Stimulated activated CD8-positive, alpha-beta memory T cell treated with anti-CD3 and anti-CD28 coated beads, Interleukin-15, amount 100 ng/mL, for 4 hours (primary cell): ENCODE results near the gene FNDC3B.

ENCODE experiments used
- DNase-seq, 2 donors: peaks; one replicate each; pipeline ENCODE4 v3.0.0-alpha.2; 2020; ENCODE audit warnings: low read depth in 2 of 2

FNDC3B gene

DNA sequence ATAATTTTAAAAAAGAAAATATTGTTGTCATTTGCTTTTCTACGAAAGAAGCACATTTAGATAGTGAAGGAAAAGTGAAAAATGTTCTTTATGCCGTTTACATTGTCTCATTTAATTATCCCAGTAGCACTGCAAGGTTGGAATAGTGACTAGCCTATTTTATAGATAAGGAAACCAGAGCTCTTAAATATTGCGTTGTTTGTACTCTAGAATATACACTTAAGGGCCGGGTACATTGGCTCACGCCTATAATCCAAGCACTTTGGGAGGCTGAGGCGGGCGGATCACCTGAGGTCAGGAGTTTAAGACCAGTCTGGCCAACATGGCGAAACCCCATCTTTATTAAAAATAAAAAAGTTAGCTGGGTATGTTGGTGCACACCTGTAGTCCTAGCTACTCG is 127.5 kb downstream of the FNDC3B start:
- no peak for DNase-seq

DNA sequence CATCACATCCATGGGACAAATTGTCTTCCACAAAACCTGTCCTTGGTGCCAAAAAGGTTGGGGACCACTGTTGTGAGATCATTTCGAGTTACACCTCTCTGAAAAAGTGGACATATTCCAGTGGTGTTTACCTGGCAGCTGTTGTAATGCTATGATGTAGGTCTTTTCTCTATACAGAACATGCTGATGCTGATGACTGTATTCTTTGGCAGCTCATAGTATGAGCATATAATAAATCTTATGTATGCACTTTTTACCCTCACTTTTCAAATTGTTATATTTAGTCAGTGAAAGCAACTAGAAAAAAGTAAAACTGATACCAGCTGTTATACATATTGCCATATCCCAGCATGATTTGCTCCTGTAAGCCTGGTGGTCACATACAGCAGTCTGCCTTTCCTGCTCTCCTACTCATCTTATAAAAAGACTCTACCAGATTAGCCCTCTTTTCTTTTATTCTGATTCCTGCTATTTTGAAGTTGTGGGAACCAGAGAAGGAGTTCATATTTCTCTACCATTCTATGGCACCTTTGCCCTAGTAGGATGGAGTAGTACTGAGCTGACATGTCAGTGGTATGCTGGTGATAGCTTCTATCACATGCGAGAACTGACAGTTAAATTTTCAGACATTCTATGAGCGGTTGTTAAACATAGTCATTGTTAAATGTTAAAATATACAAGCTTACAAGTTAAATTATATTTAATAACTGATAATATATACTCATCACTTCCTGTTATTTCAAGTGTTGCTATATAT is 128.7 kb downstream of the FNDC3B start:
- no peak for DNase-seq

DNA sequence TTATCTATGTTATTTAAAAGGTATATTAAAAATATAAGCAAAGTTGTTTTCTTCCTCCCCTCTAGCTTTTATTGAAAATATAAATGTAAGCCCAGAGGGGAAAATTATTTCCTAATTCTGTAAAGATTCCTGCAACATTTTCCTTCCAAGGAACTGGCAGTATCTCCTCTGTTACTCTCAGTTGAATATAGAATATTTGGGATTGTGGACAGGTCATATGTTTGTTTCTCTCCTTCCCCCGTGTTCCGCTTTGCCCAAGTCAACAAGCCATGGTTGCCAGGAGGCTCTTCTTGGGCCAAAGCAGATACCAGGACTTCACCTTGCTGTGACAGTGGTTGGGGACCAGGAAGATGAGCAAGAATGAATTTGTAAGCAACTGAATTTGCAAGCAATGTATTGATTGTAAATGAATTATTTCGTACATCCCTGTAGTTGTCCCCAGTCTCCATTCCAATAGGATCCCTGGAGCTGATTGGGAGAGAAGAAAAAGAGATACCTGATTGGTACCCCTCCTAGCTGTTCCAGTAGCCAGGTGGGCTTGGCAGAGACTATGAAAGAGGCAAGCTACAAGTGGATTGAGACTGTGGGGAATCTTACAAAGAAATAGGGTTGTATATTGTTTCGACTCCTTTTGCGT is 130.8 kb downstream of the FNDC3B start:
- DNase-seq, result no peak

DNA sequence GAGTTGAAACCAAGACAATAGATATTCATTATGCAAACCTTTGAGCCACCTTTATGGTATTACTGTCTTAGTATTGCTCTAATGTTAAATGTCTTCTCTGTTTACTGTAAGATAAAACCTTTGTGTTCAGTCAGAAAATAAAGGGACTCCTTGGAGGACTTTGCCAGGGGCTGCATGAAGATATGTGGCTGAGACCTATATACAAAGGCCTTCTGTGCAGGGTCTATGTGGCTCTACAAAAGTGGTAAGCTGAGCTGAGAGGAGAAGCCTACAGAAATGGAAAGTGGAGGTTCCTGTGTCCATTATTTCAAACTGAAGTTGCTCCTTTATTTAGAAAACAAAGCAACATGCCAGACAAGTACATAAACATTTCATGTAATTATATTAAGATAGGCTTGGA is 131.5 kb downstream of the FNDC3B start:
- DNase-seq, result no peak

DNA sequence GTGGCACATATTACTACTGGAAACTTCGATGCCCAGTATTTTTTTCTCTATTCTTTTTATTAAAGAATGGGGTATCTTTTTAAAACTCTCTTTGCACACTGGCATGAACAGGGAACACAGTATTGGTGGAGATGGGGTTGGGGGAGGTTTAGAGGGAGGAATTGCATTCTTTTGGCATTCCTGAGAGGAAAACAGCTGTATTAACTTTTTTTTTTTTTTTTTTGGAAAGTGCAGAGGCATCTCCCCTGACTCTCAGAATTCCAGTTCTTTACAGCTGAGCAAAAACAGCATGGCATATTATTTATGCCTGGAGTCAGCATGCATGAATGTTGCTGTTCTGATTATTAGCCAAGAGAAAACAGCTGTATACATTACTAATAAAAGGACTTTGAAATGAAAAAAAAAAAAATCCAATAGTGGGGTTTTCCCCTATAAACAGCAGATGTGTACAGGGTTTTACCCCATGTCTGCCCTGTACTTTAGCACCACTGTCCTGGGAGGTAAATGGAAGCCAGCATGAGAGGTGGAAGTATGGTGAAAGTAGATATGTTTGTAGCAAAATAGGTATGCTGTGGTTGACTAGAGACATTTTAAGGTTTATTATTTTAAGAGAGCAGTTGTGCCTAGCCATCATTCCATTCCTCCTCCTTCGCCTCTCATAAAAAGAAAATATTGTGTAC is 132.2 kb downstream of the FNDC3B start:
- no peak for DNase-seq

DNA sequence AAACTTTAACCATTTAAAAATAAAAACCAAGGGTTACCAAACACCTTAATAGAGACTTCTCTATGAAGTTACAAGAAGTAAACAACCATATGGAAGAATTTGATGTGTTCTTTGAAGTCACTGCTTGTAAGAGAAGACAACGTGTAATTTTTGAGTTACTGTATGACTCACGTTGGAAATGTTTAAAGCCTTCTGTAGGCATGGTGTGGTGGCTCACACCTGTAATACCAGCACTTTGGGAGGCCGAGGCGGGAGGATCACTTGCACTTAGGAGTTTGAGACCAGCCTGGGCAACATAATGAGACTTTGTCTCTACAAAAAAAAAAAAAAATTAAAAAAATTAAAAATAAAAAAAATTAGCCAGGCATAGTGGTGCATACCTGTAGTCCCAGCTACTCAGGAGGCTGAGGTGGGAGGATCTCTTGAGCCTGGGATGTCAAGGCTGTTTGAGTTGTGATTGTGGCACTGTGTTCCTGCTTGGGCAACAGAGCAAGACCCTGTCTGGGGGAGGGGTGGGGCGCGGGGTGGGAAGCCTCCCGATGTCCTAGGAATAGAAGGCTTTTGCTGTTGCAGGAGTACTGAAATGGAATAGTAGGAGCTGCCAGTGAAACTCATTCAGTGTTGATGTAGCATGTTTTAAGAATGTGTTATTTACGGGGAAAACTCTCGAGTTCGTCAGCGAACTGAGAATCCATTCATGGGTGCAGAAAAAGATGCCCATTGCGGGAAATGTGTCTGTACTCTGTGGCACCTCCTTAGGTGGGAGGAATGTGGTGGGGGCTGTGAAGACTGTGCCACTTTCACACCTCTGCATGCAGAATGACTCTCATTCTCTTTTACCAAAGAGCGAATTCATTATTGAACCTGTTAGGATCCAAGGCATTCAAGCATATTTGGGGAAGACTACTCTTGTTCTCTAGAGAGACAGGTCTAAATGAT is 134.2 kb downstream of the FNDC3B start:
- DNase-seq, result no peak

DNA sequence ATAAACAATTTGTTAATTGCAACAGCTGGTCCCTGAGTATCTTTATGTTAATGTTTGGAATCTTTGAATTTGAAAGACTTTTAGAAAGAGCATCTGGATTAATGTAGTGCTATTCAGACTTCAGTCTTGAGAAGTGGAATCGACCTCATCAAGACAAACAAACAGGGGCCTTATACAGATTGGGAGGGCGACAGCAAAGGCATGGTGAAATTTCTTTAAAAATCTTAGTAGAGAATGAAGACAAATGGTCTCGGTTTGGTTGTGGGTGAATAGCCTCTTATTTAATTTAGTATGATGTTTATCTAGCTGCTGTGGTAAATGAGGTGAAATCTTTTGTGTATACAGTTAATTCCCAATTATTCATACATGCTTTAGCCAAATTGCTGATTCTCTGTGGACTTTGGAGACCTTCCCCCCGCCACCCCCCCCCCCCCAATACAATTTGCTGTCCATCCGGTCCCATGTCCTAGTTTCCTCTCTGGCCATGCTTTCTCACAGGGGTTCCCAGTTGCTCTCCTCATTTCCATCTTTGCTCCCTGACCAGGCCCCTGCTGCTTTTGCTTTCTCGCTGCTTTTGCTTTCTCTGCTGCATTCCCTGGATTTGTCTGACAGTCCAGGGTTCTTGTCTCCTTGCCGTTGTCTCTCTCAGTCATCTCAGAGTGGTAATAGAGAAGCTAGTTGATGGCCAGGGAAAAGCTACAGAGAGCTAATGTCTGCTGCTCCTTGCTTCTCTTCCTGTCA is 135.3 kb downstream of the FNDC3B start:
- DNase-seq, result no peak

DNA sequence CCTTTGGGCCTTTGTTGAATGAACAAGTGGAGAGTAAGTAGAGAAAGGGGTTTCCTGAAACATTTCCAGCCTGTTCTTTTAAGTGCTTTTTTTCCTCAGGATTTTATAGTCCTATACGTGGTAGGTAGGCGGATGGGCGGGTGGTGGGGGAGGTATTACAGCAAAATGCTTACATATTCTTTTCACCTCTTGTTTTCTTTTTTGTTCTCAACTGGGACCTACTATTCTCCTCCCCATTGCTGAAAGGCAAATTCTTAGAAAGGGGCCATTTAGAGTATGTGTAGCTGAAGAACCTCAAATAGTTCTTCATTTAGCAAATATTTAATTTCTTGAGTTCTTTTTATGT is 135.8 kb downstream of the FNDC3B start:
- no peak for DNase-seq

DNA sequence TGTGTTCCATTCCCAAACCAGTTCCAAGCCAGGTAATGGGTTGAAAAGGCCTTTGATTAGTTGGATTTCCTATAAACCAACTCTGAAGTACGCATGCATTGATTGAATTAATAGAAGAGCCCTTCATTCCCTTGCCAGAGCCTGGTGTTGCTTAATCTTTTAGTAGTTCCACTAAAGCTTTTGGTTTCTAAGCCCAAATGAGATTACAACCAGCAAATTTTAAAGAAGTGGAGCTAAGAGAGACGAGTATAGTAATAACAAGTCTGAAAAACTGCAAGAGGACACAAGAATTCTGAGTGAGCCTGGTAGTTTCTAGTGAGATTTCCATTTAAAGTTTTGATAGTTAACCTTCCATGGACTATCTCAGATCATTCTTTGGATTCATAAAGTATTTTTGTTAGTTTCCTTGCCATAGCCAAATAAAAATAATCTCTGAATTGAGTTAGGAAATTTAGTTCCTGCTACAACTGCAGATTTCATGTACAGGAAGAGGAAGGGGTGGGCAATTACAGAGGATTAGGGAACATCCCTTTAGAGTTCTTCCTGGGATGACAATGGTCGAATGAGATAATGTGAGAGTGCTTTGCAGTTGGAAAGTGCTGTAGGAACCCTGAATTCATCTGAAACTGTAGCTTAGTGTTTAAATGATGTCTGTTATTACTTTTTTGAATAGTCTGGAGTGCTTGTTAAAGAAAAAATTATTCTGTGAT is 136.8 kb downstream of the FNDC3B start:
- DNase-seq, result no peak

DNA sequence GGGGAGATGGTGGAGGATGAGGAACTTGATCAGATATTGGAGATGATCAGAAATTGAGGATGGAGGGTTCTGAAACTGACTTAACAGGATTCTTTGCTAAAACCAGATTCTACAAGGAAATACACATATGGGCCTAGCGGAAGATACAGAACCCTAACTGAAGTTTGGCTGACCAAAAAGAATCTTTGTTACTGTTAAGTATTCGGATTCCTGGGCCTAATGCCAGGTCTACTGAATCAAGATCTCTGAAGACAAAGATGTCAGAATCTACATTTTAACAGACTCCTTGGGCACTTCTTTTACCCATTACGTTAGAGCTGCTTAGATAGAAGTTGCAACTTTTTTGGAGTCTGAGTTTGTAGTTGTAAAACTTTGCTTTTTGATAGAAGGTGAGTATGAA is 137.7 kb downstream of the FNDC3B start:
- no peak for DNase-seq

DNA sequence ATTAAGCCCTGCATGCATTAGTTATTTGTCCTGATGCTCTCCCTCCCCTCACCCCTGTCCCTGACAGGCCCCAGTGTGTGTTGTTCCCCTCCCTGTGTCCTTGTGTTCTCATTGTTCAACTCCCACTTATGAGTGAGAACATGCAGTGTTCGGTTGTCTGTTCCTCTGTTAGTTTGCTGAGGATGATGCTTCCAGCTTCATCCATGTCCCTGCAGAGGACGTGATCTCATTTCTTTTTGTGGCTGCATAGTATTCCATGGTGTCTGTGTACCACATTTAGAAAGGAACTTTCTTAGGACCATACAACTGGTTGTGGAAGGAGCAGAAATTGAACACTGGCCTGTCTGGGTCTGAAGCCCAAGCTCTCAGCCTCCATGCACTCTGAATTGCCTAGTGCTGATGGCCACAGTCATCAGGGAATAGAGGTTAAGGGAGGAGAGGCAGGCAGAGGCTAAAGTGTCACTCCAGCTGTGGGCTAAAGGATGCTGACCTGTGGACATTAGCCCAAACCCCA is 138.5 kb downstream of the FNDC3B start:
- DNase-seq, result no peak

DNA sequence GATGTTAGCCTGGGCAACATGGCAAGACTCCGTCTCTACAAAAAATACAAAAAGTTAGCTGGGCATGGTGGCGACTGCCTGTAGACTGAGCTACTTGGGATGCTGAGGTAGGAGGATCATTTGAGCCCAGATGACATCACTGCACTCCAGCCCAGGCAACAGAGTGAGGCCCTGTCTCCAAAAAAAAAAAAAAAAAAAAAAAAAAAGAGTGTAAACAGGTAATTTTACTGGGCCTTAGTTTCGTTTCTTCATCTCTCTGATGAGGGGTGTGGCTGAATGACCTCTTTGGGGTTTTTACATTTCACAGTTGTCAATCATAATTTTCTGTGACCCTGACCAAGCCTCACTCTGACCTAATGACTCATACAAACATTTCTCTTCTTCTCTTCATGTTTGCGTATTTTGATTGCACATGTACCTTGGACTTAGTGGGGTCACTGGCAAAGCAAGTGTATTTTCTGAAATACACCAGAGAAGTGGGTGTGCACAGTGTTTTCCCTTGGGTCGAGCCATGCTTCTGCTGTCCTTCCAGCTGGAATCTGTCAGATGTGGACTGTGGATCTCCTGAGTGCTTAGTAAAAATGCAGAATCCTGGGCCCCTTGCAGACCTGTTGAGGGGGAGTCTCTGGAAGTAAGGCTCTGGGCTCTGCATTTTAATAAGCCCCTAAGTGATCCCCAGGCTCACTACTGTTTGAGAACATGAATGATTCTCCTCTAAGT is 140.5 kb downstream of the FNDC3B start:
- no peak for DNase-seq

DNA sequence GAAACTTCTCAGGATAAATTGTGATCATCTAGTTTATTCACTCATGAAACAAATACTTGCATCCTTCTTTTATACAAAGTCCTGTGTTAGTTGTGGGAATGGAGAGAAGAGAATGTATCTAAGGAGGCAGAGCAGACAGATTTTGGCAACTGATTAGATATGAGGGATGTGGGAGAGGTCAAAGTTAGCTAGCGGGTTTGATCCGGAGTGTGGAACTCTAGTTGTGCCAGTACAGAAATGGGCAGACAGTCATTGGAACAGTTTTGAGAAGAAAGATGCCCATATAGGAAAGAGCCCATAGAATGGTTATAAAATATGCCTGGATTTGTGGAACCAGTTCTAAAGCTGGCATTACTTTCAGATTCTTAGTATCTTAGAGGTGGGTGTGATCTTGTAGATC is 141.1 kb downstream of the FNDC3B start:
- no peak for DNase-seq

DNA sequence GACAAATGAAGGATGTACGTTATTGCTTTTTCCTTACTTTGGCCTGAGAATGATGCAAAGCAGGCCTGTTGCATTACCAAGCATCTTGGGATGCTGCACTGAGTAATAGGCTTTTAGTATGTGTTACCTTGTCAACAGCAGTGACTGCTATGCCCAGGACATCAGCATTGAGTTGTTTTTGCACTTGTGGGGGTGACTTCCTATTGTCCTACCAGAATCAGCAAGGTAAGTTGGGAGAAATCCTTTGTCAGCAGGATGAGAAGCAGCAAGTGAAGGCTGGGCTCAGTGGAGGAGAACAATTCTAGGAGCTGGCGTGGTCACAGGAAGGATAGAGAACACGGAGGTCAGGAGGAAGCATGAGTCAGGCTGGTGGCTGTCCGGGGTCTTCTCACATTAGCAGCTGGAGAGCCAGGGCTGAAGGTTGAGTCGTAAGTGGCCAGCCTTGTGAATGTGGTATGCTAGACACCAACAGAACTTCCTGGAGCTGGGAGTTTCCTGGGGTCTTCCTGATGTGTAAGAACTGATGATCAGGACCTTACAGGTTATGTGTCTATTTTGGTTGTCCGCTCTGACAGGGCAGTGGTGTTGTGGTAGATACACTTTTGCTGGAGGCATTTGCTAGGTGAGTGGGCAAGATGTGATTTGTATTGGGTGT is 142.7 kb downstream of the FNDC3B start:
- no peak for DNase-seq

DNA sequence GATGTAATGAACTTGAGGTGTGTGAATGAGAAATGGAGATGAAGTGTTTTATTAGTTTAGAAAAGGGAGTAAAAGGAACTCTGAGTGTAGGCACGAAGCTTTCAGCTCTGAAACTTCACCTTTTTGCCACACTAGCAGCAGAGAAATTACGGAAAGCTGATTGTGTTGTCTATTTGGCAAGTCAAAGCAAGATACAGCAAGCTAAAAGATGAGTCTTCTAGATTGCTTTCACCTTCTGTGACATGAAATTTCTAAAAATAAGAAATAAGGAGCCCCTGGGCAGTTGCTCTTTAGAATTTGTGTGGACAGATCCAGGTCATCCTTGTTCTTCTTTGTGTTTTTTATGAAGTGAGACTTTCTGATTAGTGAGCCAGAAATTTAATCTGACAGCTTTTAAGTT is 143.4 kb downstream of the FNDC3B start:
- no peak for DNase-seq

DNA sequence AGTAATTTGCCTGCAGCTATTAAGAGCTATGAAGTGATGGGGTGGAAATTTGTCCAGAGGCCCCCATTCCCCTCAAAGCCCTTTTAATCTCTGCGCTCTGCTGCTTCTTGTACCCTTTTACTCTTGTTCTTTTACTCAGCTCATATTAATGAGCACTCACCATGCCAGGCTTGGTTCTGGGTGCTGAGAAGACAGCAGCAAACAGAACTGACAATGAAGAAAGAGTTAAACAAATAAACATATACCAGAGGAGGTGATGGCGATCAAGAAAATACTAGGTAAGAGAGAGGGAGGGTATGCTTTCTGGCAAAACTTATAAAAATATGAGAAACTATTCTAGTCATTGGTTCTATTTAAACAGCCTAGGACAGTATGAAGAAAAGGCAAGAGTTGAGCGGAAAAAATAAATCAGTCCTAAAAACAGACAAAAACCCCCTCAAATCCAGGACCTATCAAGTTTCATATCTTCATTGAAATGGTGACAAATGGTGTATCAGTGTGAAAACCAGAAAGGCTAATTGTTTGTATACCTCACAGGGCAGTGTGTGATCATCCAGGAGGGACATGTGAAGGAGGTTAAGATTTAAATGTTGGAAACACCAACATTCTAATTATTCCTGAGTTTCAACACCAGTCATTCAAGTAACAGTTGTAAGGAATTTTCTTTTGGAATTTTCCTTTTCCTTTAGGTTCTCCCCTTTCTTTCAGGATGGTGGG is 144.9 kb downstream of the FNDC3B start:
- no peak for DNase-seq

DNA sequence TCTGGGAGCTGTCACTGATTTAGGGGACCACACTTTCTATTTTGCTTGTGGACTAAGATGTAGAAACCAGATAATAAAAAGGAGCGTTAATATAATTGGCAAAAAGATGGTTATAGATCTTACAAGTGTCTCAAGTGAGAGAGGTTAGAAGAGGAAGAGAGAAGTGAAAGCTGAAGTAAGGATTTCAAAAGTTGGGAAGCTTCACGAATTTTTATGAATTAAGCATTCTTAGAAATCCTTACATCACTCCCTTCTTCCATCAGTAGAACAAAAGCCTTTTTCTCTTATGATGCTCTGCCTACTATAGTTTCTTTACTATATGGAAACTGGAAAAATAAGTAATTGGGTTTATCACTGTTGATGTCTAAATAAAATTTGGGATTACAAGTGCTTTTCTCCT is 146.5 kb downstream of the FNDC3B start:
- no peak for DNase-seq

DNA sequence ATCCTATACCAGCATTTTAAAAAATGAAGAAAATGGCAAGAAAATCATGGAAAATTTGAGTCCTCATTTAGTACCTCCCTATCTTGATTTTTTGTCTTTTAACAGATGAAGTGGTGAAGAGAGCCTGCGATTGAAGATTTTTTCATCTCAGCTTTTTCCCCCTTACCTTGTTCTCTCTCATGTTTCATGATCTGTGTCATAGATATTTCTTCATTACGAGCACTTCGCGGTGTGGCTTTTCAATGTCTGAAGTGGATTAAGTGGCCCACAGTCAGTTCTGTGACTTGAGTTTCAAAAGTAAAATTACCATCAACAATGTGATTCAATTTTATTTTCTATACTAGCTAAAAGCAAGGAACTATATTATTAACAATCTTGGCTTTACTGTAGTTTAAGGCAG is 147.2 kb downstream of the FNDC3B start:
- DNase-seq, result no peak

DNA sequence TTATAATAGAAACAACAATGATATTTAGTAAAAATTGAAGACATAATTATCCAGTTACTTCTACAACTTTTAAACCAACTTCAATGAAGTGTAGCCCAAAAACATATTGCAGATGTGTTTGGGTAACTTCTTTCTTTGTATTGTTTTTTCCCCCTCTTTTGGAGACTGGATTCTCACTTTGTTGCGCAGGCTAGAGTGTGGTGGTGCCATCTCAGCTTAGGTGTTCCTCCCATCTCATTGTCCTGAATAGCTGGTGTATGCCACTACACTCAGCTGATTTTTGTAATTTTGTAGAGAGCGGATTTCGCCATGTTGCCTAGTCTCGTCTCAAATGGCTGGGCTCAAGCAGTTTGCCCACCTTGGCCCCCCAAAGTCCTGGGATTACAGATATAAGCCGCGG is 148.1 kb downstream of the FNDC3B start:
- no peak for DNase-seq
